ENCODE data around the gene PIK3C2G. TPM values are rescaled to one million over a fixed set of nuclear protein-coding genes. Genes with fewer than 3 reads are reported as not detected.

Gene PIK3C2G
- total RNA-seq, 1 experiment from 2014 or later, result not detected

- DNase-seq (no peak), ATAC-seq (no peak)
- intact Hi-C loops (cut with micrococcal nuclease), result no loop called here
- H3K9ac ChIP-seq (ENCODE audit: low read length), result no peak overlapping the region
- no peaks in the 10 kb centered on the region for H3K9me3 ChIP-seq (ENCODE audit: low read length)
- POLR2A ChIA-PET (ENCODE audit: unreplicated experiment), result no interaction called here
- H3K27ac ChIP-seq (ENCODE audit: low read length), result no peak overlapping the region
- no peaks in the 10 kb centered on the region for H3K9me2 ChIP-seq (replicated peaks; ENCODE audit: low read length)
- H3K27me3 ChIP-seq (ENCODE audit: low read length), result no peaks in the 10 kb centered on the region
- no peak overlapping the region for H3K4me2 ChIP-seq (ENCODE audit: low read length)
- H3K79me2 ChIP-seq (ENCODE audit: low read length), result no peaks in the 10 kb centered on the region
- no peaks in the 10 kb centered on the region for H3K36me3 ChIP-seq (ENCODE audit: low read depth, low read length)
- H3F3A ChIP-seq (ENCODE audit: low read length, unreplicated experiment), result no peaks in the 10 kb centered on the region
- no TSS peak for BruUV-seq (replicated peaks)
- no peak overlapping the region for H2AFZ ChIP-seq (ENCODE audit: low read length)
- no peaks in the 10 kb centered on the region for H3K4me1 ChIP-seq (ENCODE audit: insufficient read depth, low read length)
- no peak for TF ChIP-seq EZH2phosphoT487 (IDR thresholded peaks at IDR 0.05; ENCODE audit: borderline replicate concordance, low read length)
- TF ChIP-seq CTCF (conservative IDR thresholded peaks at IDR 0.05; ENCODE audit: low read depth, low read length), result no peak
- no peak for TF ChIP-seq EZH2 (IDR thresholded peaks at IDR 0.05; ENCODE audit: low read length, unreplicated experiment)
- H3K4me3 ChIP-seq (ENCODE audit: low read length), result no peak overlapping the region
- CTCF ChIA-PET, result no interaction called here
- H4K20me1 ChIP-seq (ENCODE audit: low read length), result no peaks in the 10 kb centered on the region
Observed at GRCh38 chr12:18583655-18584054, 322.3 kb downstream of the PIK3C2G start.

- Histone ChIP-seq H3K9me3 (ENCODE audit: low read length) (no peaks in the 10 kb centered on the region), H3K4me2 (ENCODE audit: low read length) (no peak overlapping the region), H3K27me3 (ENCODE audit: low read length) (no peaks in the 10 kb centered on the region), H3K79me2 (ENCODE audit: low read length) (no peaks in the 10 kb centered on the region), H2AFZ (ENCODE audit: low read length) (no peak overlapping the region), H3K9me2 (replicated peaks; ENCODE audit: low read length) (no peaks in the 10 kb centered on the region), H3K27ac (ENCODE audit: low read length) (no peak overlapping the region), H4K20me1 (ENCODE audit: low read length) (no peaks in the 10 kb centered on the region), H3F3A (ENCODE audit: low read length, unreplicated experiment) (no peaks in the 10 kb centered on the region), H3K36me3 (ENCODE audit: low read depth, low read length) (no peaks in the 10 kb centered on the region), H3K4me1 (ENCODE audit: insufficient read depth, low read length) (peaks cover under 1% of the 10 kb centered on the region; the same call in 1 of the 2 replicates), H3K9ac (ENCODE audit: low read length) (no peak overlapping the region), H3K4me3 (ENCODE audit: low read length) (no peak overlapping the region)
- DNase-seq (no peak), ATAC-seq (no peak)
- intact Hi-C loops (cut with micrococcal nuclease), result no loop called here
- no peak for TF ChIP-seq CTCF (conservative IDR thresholded peaks at IDR 0.05; ENCODE audit: low read depth, low read length)
- TF ChIP-seq EZH2 (IDR thresholded peaks at IDR 0.05; ENCODE audit: low read length, unreplicated experiment), result no peak
- TF ChIP-seq EZH2phosphoT487 (IDR thresholded peaks at IDR 0.05; ENCODE audit: borderline replicate concordance, low read length), result no peak
- no TSS peak for BruUV-seq (replicated peaks)
- ChIA-PET CTCF (no interaction called here), POLR2A (ENCODE audit: unreplicated experiment) (no interaction called here)
Observed at GRCh38 chr12:18586581-18586980, 325.3 kb downstream of the PIK3C2G start.

- H3K27ac ChIP-seq (ENCODE audit: low read length), result no peak overlapping the region
- ChIA-PET POLR2A (ENCODE audit: unreplicated experiment) (no interaction called here), CTCF (no interaction called here)
- no peaks in the 10 kb centered on the region for H3F3A ChIP-seq (ENCODE audit: low read length, unreplicated experiment)
- no peak overlapping the region for H2AFZ ChIP-seq (ENCODE audit: low read length)
- H3K9me3 ChIP-seq (ENCODE audit: low read length), result no peaks in the 10 kb centered on the region
- H3K79me2 ChIP-seq (ENCODE audit: low read length), result no peaks in the 10 kb centered on the region
- H3K4me2 ChIP-seq (ENCODE audit: low read length), result no peak overlapping the region
- H3K27me3 ChIP-seq (ENCODE audit: low read length), result no peaks in the 10 kb centered on the region
- DNase-seq (no peak), ATAC-seq (no peak)
- H3K9ac ChIP-seq (ENCODE audit: low read length), result no peak overlapping the region
- intact Hi-C loops (cut with micrococcal nuclease), result no loop called here
- H3K4me3 ChIP-seq (ENCODE audit: low read length), result no peak overlapping the region
- H3K36me3 ChIP-seq (ENCODE audit: low read depth, low read length), result no peaks in the 10 kb centered on the region
- TF ChIP-seq EZH2 (IDR thresholded peaks at IDR 0.05; ENCODE audit: low read length, unreplicated experiment) (no peak), CTCF (conservative IDR thresholded peaks at IDR 0.05; ENCODE audit: low read depth, low read length) (peak; percentile 41; the same call in 1 of the 2 replicates)
- no peaks in the 10 kb centered on the region for H4K20me1 ChIP-seq (ENCODE audit: low read length)
- BruUV-seq (replicated peaks), result no TSS peak
- no peaks in the 10 kb centered on the region for H3K9me2 ChIP-seq (replicated peaks; ENCODE audit: low read length)
- H3K4me1 ChIP-seq (ENCODE audit: insufficient read depth, low read length), result peaks cover 4% of the 10 kb centered on the region; the same call in 1 of the 2 replicates
Observed at GRCh38 chr12:18589316-18589715, 328.0 kb downstream of the PIK3C2G start.

All from PC-3 (cell line).